Neural cell (in vitro differentiated cells): ENCODE data around the gene DISP2. TPM values are rescaled to one million over a fixed set of nuclear protein-coding genes. Genes with fewer than 3 reads are reported as not detected.

Experiments used
- H2AFZ ChIP-seq: fragments of 200-600, 300-800 bp; sonication (generic), shearing (Covaris generic); 2 replicates; pipeline ENCODE4 v1.6.0; 2014; ENCODE audit warnings: low read depth, mild to moderate bottlenecking, antibody characterized with exemption, low read length, moderate library complexity
- H3F3A ChIP-seq: fragments of 200-600 bp; shearing (Covaris generic); 2 replicates; pipeline ENCODE4 v1.6.1; 2016; ENCODE audit warnings: mild to moderate bottlenecking, moderate library complexity, mixed read lengths, antibody characterized with exemption, low read length; ENCODE audit not compliant: insufficient read depth, poor library complexity, severe bottlenecking
- H3K27ac ChIP-seq: fragments of 200-600, 300-800 bp; sonication (generic), shearing (Covaris generic); 2 replicates; pipeline ENCODE4 v1.5.1; 2014; ENCODE audit warnings: mild to moderate bottlenecking, low read length, moderate library complexity
- H3K27me3 ChIP-seq: fragments of 300-800, 200-600 bp; sonication (generic), shearing (Covaris generic); 2 replicates; pipeline ENCODE4 v1.6.0; 2014; ENCODE audit warnings: mild to moderate bottlenecking, low read depth, low read length, moderate library complexity; ENCODE audit not compliant: insufficient read depth
- H3K36me3 ChIP-seq: fragments of 300-800, 200-600 bp; sonication (generic), shearing (Covaris generic); 2 replicates; pipeline ENCODE4 v1.5.1; 2014; ENCODE audit warnings: mild to moderate bottlenecking, antibody characterized with exemption, low read length, moderate library complexity; ENCODE audit not compliant: insufficient read depth
- H3K4me2 ChIP-seq: fragments of 300-800, 200-600 bp; sonication (generic), shearing (Covaris generic); 2 replicates; pipeline ENCODE4 v1.6.0; 2014; ENCODE audit warnings: mild to moderate bottlenecking, low read length
- H3K4me3 ChIP-seq: fragments of 300-800, 200-600 bp; sonication (generic), shearing (Covaris generic); 2 replicates; pipeline ENCODE4 v1.5.1; 2014; ENCODE audit warnings: mild to moderate bottlenecking, low read length, moderate library complexity
- H3K79me2 ChIP-seq: fragments of 200-600 bp; shearing (Covaris generic); replicated peaks from 2 replicates; pipeline ENCODE4 v1.6.0; 2014; ENCODE audit warnings: mild to moderate bottlenecking, low read length, moderate library complexity; ENCODE audit not compliant: insufficient read depth
- H3K9ac ChIP-seq: fragments of 300-800, 200-600 bp; sonication (generic), shearing (Covaris generic); 2 replicates; pipeline ENCODE4 v1.6.1; 2016; ENCODE audit warnings: mild to moderate bottlenecking, low read length, mixed read lengths
- H3K9me2 ChIP-seq: fragments of 200-600 bp; shearing (Covaris generic); 2 replicates; pipeline ENCODE4 v1.6.1; 2016; ENCODE audit warnings: mild to moderate bottlenecking, low read length, mixed read lengths; ENCODE audit not compliant: insufficient read depth
- H3K9me3 ChIP-seq: fragments of 200-600, 300-800 bp; sonication (generic), shearing (Covaris generic); 2 replicates; pipeline ENCODE4 v1.6.1; 2016; ENCODE audit warnings: mild to moderate bottlenecking, mixed run types, low read length, moderate library complexity, mixed read lengths
- H4K20me1 ChIP-seq: fragments of 200-600 bp; shearing (Covaris generic); 2 replicates; pipeline ENCODE4 v1.6.1; 2016; ENCODE audit warnings: mild to moderate bottlenecking, mixed run types; ENCODE audit not compliant: insufficient read depth
- EP300 ChIP-seq: fragments of 450-650 bp; conservative IDR thresholded peaks from 2 replicates; pipeline ENCODE4 v1.6.1; 2014; ENCODE audit warnings: antibody characterized with exemption, mild to moderate bottlenecking, moderate library complexity; ENCODE audit not compliant: poor library complexity, severe bottlenecking
- EZH2 ChIP-seq: fragments of 200-600, 300-800 bp; shearing (Covaris generic), sonication (generic); IDR thresholded peaks from 2 replicates; pipeline ENCODE4 v1.6.1; 2014; ENCODE audit warnings: antibody characterized with exemption, low read length, borderline replicate concordance, mild to moderate bottlenecking; ENCODE audit not compliant: insufficient read depth, poor library complexity, severe bottlenecking
- MXI1 ChIP-seq: fragments of 450-650 bp; conservative IDR thresholded peaks from 2 replicates; pipeline ENCODE4 v1.6.1; 2014; ENCODE audit warnings: antibody characterized with exemption, mild to moderate bottlenecking; ENCODE audit not compliant: poor library complexity, severe bottlenecking
- POLR2AphosphoS5 ChIP-seq: IDR thresholded peaks from 2 replicates; pipeline ENCODE4 v1.6.1; 2012
- RAD21 ChIP-seq: fragments of 450-650 bp; conservative IDR thresholded peaks from 2 replicates; pipeline ENCODE4 v1.6.1; 2014; ENCODE audit warnings: antibody characterized with exemption, mild to moderate bottlenecking, moderate library complexity
- REST ChIP-seq: IDR thresholded peaks from 2 replicates; pipeline ENCODE4 v1.6.1; 2012; ENCODE audit warnings: borderline replicate concordance
- SMC3 ChIP-seq: fragments of 450-650 bp; conservative IDR thresholded peaks from 2 replicates; pipeline ENCODE4 v1.6.1; 2014; ENCODE audit warnings: antibody characterized with exemption, mild to moderate bottlenecking, moderate library complexity; ENCODE audit not compliant: poor library complexity
- TAF1 ChIP-seq: IDR thresholded peaks from 2 replicates; pipeline ENCODE4 v1.6.1; 2012; ENCODE audit warnings: low read depth
- polyA plus RNA-seq: library from polyadenylated mRNA; depleted of rRNA; stranded (reverse); fragments of >200 nt; gene quantifications from 2 replicates; pipeline ENCODE4 v1.2.3, GENCODE V29; 2014
- TF ChIP-seq, protein P1 (sequence below): fragments of 450-650 bp; IDR thresholded peaks from 2 replicates; pipeline ENCODE4 v1.5.1; 2014; ENCODE audit warnings: antibody characterized with exemption, mild to moderate bottlenecking, moderate library complexity; ENCODE audit not compliant: poor library complexity, severe bottlenecking

The DISP2 gene
- polyA plus RNA-seq, 1 donor from 2014 or later, result 26.0 TPM

DNA sequence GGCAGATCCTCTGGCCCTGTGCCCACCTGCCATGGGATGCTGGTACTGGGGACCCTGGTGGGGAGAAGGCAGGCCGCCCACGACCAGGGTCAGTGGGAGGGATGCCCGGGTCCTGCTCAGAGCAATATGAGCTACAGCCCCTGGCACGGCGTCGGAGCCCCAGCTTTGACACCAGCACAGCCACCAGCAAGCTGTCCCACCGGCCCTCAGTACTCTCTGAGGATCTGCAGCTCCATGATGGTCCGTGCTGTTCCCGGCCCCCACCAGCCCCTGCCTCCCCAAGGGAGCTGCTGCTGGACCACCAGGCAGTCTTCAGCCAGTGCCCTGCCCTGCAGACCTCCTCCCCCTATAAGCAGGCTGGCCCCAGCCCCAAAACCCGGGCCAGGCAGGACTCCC, 11.5 kb downstream of the DISP2 start:
- no peak overlapping the region for H2AFZ ChIP-seq
- H3F3A ChIP-seq, result no peaks in the 10 kb centered on the region
- H3K9me3 ChIP-seq, result no peaks in the 10 kb centered on the region
- no peak overlapping the region for H3K27ac ChIP-seq
- H4K20me1 ChIP-seq, result no peaks in the 10 kb centered on the region
- H3K9ac ChIP-seq, result no peak overlapping the region
- H3K4me3 ChIP-seq, result no peak overlapping the region
- H3K36me3 ChIP-seq, result peaks cover 6% of the 10 kb centered on the region
- TF ChIP-seq REST (no peak), SMC3 (no peak), TAF1 (no peak), EZH2 (no peak), EP300 (no peak), MXI1 (no peak), RAD21 (no peak), POLR2AphosphoS5 (no peak)
- TF ChIP-seq, protein P1, sequence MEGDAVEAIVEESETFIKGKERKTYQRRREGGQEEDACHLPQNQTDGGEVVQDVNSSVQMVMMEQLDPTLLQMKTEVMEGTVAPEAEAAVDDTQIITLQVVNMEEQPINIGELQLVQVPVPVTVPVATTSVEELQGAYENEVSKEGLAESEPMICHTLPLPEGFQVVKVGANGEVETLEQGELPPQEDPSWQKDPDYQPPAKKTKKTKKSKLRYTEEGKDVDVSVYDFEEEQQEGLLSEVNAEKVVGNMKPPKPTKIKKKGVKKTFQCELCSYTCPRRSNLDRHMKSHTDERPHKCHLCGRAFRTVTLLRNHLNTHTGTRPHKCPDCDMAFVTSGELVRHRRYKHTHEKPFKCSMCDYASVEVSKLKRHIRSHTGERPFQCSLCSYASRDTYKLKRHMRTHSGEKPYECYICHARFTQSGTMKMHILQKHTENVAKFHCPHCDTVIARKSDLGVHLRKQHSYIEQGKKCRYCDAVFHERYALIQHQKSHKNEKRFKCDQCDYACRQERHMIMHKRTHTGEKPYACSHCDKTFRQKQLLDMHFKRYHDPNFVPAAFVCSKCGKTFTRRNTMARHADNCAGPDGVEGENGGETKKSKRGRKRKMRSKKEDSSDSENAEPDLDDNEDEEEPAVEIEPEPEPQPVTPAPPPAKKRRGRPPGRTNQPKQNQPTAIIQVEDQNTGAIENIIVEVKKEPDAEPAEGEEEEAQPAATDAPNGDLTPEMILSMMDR, result no peak
- H3K79me2 ChIP-seq, result no peaks in the 10 kb centered on the region
- no peaks in the 10 kb centered on the region for H3K9me2 ChIP-seq
- no peak overlapping the region for H3K4me2 ChIP-seq
- no peaks in the 10 kb centered on the region for H3K27me3 ChIP-seq

DNA sequence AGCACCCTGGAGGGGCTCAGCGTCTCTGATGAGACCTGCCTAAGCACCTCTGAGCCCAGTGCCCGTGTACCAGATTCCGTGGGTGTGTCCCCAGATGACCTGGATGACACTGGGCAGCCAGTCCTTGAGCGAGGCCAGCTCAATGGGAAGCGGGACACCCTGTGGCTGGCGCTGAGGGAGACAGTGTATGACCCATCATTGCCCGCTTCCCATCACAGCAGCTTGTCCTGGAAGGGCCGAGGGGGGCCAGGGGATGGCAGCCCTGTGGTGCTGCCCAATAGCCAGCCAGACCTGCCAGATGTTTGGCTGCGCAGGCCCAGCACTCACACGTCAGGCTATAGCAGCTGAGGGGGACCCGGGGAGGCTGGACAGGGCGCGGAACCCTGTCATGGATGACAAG, 12.0 kb downstream of the DISP2 start:
- Histone ChIP-seq H3K27ac (no peak overlapping the region), H3K9ac (no peak overlapping the region), H3K36me3 (peaks cover 6% of the 10 kb centered on the region), H2AFZ (no peak overlapping the region), H3K4me3 (no peak overlapping the region), H3K9me3 (no peaks in the 10 kb centered on the region), H3F3A (no peaks in the 10 kb centered on the region), H4K20me1 (no peaks in the 10 kb centered on the region), H3K9me2 (no peaks in the 10 kb centered on the region), H3K79me2 (no peaks in the 10 kb centered on the region), H3K27me3 (no peaks in the 10 kb centered on the region), H3K4me2 (no peak overlapping the region)
- TF ChIP-seq EP300 (no peak), EZH2 (no peak), RAD21 (no peak), TAF1 (no peak), REST (no peak), MXI1 (no peak), SMC3 (no peak), POLR2AphosphoS5 (no peak)
- TF ChIP-seq, protein P1, result no peak
